Measurements from ENCODE around the gene OLA1.

DNA sequence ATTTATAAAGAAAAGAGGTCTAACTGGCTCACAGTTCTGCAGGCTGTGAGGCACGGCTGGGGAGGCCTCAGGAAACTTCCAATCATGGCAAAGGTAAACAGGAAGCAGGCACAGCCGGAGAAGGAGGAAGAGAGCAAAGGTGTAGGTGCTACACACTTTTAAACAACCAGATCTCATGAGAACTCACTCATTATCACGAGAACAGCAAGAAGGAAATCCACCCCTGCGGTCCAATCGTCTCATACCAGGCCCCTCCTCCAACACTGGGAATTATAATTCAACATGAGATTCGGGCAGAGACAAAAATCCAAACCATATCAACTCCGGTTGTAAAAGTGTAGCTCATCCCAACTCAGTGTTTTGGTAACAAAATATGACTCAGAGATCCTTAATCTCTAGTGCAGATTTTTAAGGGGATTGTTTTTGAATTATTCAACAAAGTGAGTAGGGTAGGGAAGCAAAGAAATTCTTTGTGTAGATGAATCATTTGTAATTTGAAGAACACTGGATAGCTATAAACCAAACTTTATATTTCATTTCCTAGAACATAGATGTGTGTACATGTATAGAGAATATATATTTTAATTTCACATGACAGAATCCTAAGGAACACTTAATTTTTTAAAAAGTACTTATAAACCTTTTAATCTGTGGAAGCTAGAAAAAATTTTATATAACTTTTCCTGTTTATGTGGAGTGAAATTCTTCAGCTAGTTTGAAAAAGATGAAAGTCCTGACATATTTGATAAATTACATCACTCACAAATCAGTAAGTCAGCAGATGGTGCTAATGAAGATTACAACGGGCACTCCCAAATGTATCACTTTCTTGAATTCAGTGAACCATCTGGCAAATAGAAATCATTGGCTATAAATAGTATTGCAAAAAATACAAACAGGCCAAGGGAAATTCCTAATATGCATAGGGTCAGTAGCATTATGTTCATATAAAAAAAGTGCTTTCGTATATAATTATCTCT, 130.1 kb downstream of the OLA1 start:
- TF ChIP-seq, protein P1, sequence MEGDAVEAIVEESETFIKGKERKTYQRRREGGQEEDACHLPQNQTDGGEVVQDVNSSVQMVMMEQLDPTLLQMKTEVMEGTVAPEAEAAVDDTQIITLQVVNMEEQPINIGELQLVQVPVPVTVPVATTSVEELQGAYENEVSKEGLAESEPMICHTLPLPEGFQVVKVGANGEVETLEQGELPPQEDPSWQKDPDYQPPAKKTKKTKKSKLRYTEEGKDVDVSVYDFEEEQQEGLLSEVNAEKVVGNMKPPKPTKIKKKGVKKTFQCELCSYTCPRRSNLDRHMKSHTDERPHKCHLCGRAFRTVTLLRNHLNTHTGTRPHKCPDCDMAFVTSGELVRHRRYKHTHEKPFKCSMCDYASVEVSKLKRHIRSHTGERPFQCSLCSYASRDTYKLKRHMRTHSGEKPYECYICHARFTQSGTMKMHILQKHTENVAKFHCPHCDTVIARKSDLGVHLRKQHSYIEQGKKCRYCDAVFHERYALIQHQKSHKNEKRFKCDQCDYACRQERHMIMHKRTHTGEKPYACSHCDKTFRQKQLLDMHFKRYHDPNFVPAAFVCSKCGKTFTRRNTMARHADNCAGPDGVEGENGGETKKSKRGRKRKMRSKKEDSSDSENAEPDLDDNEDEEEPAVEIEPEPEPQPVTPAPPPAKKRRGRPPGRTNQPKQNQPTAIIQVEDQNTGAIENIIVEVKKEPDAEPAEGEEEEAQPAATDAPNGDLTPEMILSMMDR (IDR thresholded peaks at IDR 0.05) = no peak
- TF ChIP-seq ZFX (IDR thresholded peaks at IDR 0.05; ENCODE audit: borderline replicate concordance) = no peak
